GM19468 (cell line): ENCODE measurements around the gene GNAL.
"Not testable (repeated sequence)": the region's sequence is repeated elsewhere in the genome, so short reads cannot be mapped to it uniquely, and the experiment has no call there.

ENCODE experiments used
- ATAC-seq: cut with Tn5 transposase; IDR thresholded peaks from one replicate; pipeline ENCODE4 v1.9.1; 2021; ENCODE audit warnings: mild to moderate bottlenecking, moderate library complexity, moderate number of reproducible peaks; ENCODE audit not compliant: unreplicated experiment; ENCODE audit errors: extremely low read depth

The GNAL gene

GRCh38 chr18:11891737-11892136 is 202.7 kb downstream of the GNAL start:
- no peak for ATAC-seq

GRCh38 chr18:11892438-11892837 is 203.4 kb downstream of the GNAL start:
- not testable (repeated sequence) for ATAC-seq

GRCh38 chr18:11897781-11898180 is 208.7 kb downstream of the GNAL start:
- ATAC-seq, result no peak

GRCh38 chr18:11899063-11899462 is 210.0 kb downstream of the GNAL start:
- ATAC-seq, result no peak

GRCh38 chr18:11901826-11902438 is 212.9 kb downstream of the GNAL start:
- ATAC-seq, result no peak

- ATAC-seq, result no peak
Observed at GRCh38 chr18:11902522-11903292, 213.6 kb downstream of the GNAL start.

- ATAC-seq, result no peak
Observed at GRCh38 chr18:11905613-11906012, 216.5 kb downstream of the GNAL start.

GRCh38 chr18:11906176-11906575 is 217.1 kb downstream of the GNAL start:
- ATAC-seq, result no peak

- ATAC-seq, result no peak
Observed at GRCh38 chr18:11906926-11907874, 218.1 kb downstream of the GNAL start.

GRCh38 chr18:11908182-11909060 is 219.4 kb downstream of the GNAL start, which contains the start of gene MPPE1:
Gene MPPE1, minus strand, starts transcription at chr18:11908317. Its CDS starts 11,053 bp downstream, at chr18:11897264.
- peak; percentile 69 for ATAC-seq

GRCh38 chr18:11909061-11909455 is 220.0 kb downstream of the GNAL start:
- ATAC-seq, result no peak

- no peak for ATAC-seq
Observed at GRCh38 chr18:11909591-11910026, 220.5 kb downstream of the GNAL start.

- not testable (repeated sequence) for ATAC-seq
Observed at GRCh38 chr18:11916880-11917279, 227.8 kb downstream of the GNAL start.

- not testable (repeated sequence) for ATAC-seq
Observed at GRCh38 chr18:11919522-11919921, 230.5 kb downstream of the GNAL start.

- ATAC-seq, result no peak
Observed at GRCh38 chr18:11923450-11923849, 234.4 kb downstream of the GNAL start.

GRCh38 chr18:11925800-11926481 is 236.9 kb downstream of the GNAL start:
- ATAC-seq, result no peak

GRCh38 chr18:11927497-11927896 is 238.4 kb downstream of the GNAL start:
- no peak for ATAC-seq

- no peak for ATAC-seq
Observed at GRCh38 chr18:11932393-11932792, 243.3 kb downstream of the GNAL start.
